HG03460 (cell line): ENCODE measurements around the gene MYO10.
"Not testable (repeated sequence)": the region's sequence is repeated elsewhere in the genome, so short reads cannot be mapped to it uniquely, and the experiment has no call there.

Experiments used
- ATAC-seq: cut with Tn5 transposase; IDR thresholded peaks from one replicate; pipeline ENCODE4 v1.9.1; 2021; ENCODE audit not compliant: unreplicated experiment

MYO10 gene

GRCh38 chr5:16722097-16722495 lies 214.0 kb downstream of the MYO10 start:
- no peak for ATAC-seq

GRCh38 chr5:16721151-16722096 lies 214.7 kb downstream of the MYO10 start:
- ATAC-seq, result no peak

GRCh38 chr5:16718036-16718435 lies 218.1 kb downstream of the MYO10 start:
- not testable (repeated sequence) for ATAC-seq

GRCh38 chr5:16713386-16713928 lies 222.6 kb downstream of the MYO10 start:
- no peak for ATAC-seq

- ATAC-seq, result no peak
Measured at GRCh38 chr5:16712620-16713019, 223.5 kb downstream of the MYO10 start.

- ATAC-seq, result no peak
Measured at GRCh38 chr5:16712178-16712577, 223.9 kb downstream of the MYO10 start.

- no peak for ATAC-seq
Measured at GRCh38 chr5:16709691-16710433, 226.2 kb downstream of the MYO10 start.

GRCh38 chr5:16707869-16708192 lies 228.3 kb downstream of the MYO10 start:
- ATAC-seq, result no peak

GRCh38 chr5:16707168-16707868 lies 228.8 kb downstream of the MYO10 start:
- ATAC-seq, result no peak

- no peak for ATAC-seq
Measured at GRCh38 chr5:16704945-16705344, 231.1 kb downstream of the MYO10 start.

- ATAC-seq, result no peak
Measured at GRCh38 chr5:16702964-16703363, 233.1 kb downstream of the MYO10 start.

GRCh38 chr5:16701134-16702099 lies 234.7 kb downstream of the MYO10 start:
- ATAC-seq, result no peak

GRCh38 chr5:16700081-16700480 lies 236.0 kb downstream of the MYO10 start:
- ATAC-seq, result no peak

- no peak for ATAC-seq
Measured at GRCh38 chr5:16695779-16696178, 240.3 kb downstream of the MYO10 start.

GRCh38 chr5:16693879-16694278 lies 242.2 kb downstream of the MYO10 start:
- no peak for ATAC-seq

- ATAC-seq, result no peak
Measured at GRCh38 chr5:16691731-16692130, 244.4 kb downstream of the MYO10 start.

GRCh38 chr5:16690243-16690852 lies 245.7 kb downstream of the MYO10 start:
- ATAC-seq, result peak; percentile 73

GRCh38 chr5:16687898-16688297 lies 248.2 kb downstream of the MYO10 start:
- no peak for ATAC-seq

- ATAC-seq, result no peak
Measured at GRCh38 chr5:16685069-16685468, 251.0 kb downstream of the MYO10 start.

- ATAC-seq, result no peak
Measured at GRCh38 chr5:16681876-16682275, 254.2 kb downstream of the MYO10 start.
